Chondrocyte (in vitro differentiated cells): ENCODE results near the gene OSBPL2. TPM values are rescaled to one million over a fixed set of nuclear protein-coding genes. Genes with fewer than 3 reads are reported as not detected.
A peak's percentile ranks its signal among the peaks of the same experiment; 100 is the strongest.

Source experiments
- DNase-seq: peaks from one replicate; pipeline ENCODE4 v3.0.0; 2021; ENCODE audit warnings: mixed read lengths, low spot score
- H3K27ac Mint-ChIP-seq: one replicate; pipeline ENCODE4 v1.8.0; 2021; ENCODE audit warnings: mild to moderate bottlenecking, moderate library complexity, mixed read lengths; ENCODE audit not compliant: unreplicated experiment
- H3K27me3 Mint-ChIP-seq: 2 replicates; pipeline ENCODE4 v1.8.0; 2021; ENCODE audit warnings: low read depth, mixed read lengths
- H3K36me3 Mint-ChIP-seq: 2 replicates; pipeline ENCODE4 v1.8.0; 2021; ENCODE audit warnings: low read depth, mixed read lengths
- H3K4me1 Mint-ChIP-seq: 2 replicates; pipeline ENCODE4 v1.8.0; 2021; ENCODE audit warnings: low read depth, mild to moderate bottlenecking, mixed read lengths
- H3K4me3 Mint-ChIP-seq: one replicate; pipeline ENCODE4 v1.8.0; 2021; ENCODE audit warnings: mild to moderate bottlenecking, moderate library complexity, mixed read lengths; ENCODE audit not compliant: unreplicated experiment
- H3K9me3 Mint-ChIP-seq: 2 replicates; pipeline ENCODE4 v1.8.0; 2021; ENCODE audit warnings: low read depth, mixed read lengths
- total RNA-seq: library from RNA; stranded (reverse); gene quantifications from 3 replicates; pipeline ENCODE4 v1.2.1, GENCODE V29; 2021
- TF ChIP-seq, protein P1 (sequence below): fragments of 200-600 bp; sonication (generic); IDR thresholded peaks from 2 replicates; pipeline ENCODE4 v1.5.0; 2021; ENCODE audit warnings: antibody characterized with exemption, mild to moderate bottlenecking, moderate library complexity

The OSBPL2 gene
- total RNA-seq, 1 donor from 2014 or later, result 48.3 TPM

DNA sequence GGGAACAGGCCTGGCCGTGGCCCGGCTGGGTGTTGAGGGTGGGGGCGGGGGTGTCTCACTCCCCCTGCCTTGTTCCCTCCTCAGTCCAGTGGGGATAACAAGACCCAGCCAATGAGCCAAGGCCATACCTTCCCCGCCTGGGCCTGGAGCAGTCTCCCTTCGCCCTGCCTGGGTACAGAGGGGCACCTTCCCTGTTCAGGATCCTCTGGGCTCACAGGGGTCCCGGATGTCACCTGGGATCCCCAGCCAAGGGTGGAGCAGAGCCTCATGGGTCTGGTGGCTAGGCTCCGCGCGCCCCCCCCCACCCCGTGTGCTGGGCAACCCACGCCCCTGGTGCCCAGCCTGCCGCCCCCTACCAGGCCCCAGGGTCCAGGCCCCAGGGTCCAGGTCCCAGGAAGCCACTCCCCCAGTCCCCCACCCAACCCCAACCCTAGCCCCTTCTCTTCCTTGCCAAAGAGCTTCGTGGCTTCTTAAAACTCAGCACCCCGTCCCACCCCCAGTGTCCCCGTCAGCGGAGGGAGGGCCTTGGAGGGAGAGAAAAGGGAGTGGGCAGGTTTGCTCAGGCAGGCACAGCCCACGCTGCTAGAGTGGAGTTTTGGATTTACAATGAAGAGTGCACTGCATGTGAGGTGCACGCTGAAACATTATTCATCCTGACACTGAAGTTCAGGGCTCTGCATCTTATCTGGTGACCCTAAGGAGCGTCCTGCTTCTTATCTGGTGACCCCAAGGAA, 30.1 kb upstream of the OSBPL2 start:
- TF ChIP-seq, protein P1, sequence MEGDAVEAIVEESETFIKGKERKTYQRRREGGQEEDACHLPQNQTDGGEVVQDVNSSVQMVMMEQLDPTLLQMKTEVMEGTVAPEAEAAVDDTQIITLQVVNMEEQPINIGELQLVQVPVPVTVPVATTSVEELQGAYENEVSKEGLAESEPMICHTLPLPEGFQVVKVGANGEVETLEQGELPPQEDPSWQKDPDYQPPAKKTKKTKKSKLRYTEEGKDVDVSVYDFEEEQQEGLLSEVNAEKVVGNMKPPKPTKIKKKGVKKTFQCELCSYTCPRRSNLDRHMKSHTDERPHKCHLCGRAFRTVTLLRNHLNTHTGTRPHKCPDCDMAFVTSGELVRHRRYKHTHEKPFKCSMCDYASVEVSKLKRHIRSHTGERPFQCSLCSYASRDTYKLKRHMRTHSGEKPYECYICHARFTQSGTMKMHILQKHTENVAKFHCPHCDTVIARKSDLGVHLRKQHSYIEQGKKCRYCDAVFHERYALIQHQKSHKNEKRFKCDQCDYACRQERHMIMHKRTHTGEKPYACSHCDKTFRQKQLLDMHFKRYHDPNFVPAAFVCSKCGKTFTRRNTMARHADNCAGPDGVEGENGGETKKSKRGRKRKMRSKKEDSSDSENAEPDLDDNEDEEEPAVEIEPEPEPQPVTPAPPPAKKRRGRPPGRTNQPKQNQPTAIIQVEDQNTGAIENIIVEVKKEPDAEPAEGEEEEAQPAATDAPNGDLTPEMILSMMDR, result no peak
- Mint-ChIP-seq H3K4me3 (no peak overlapping the region), H3K27me3 (peaks cover 2% of the 10 kb centered on the region), H3K36me3 (no peaks in the 10 kb centered on the region), H3K27ac (no peak overlapping the region), H3K9me3 (no peaks in the 10 kb centered on the region), H3K4me1 (peaks cover 13% of the 10 kb centered on the region)
- peak; percentile 48 for DNase-seq

DNA sequence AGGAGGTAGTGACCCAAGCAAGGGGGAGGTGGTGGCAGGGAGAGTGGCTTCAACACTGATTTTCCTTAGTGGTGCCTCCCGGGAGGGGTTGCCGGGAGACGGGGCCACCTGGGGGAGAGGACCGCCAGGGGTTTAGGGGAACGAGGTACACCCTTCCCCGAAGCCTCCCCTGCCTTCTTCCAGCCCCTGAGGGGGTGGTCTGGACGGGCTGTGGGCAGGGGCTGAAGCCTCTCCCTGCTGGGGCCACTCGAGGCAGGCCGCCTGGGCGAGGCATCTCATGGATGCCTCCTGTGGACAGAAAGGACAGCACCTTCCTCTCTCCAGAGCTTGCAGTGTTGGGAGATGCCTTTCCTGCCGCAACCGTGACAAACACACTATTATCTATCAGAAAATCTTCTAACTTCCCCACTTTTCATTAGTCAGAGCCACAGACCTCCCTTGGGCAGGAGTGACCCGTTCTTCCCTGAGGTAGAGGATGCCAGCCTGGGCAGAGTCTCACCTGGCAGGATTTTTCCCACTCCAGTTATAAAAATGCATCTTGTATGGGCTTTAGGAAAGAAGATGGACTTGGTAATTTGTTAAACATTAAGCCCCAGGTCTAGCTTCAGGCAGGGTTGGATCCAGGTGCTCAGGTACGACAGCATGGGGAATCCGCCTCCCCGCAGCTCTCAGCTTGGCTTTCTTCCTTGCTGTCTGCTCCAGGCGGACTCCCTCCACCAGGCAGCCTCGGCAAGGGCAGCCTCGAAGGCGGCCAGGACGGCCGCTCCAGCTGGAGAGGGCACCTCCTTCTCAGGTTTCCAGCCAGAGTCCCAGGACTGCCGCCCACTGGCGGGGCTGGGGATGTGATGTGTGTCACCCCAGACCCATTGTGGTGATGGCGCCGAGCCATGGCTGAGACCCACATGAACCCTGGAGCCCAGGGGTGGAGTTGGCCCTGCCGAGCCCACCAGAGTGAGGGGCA, 29.2 kb upstream of the OSBPL2 start:
- TF ChIP-seq, protein P1, result peak; percentile 23
- Mint-ChIP-seq H3K4me3 (no peak overlapping the region), H3K27me3 (peaks cover 2% of the 10 kb centered on the region), H3K9me3 (no peaks in the 10 kb centered on the region), H3K4me1 (peaks cover 4% of the 10 kb centered on the region), H3K27ac (no peak overlapping the region), H3K36me3 (no peaks in the 10 kb centered on the region)
- no peak for DNase-seq

DNA sequence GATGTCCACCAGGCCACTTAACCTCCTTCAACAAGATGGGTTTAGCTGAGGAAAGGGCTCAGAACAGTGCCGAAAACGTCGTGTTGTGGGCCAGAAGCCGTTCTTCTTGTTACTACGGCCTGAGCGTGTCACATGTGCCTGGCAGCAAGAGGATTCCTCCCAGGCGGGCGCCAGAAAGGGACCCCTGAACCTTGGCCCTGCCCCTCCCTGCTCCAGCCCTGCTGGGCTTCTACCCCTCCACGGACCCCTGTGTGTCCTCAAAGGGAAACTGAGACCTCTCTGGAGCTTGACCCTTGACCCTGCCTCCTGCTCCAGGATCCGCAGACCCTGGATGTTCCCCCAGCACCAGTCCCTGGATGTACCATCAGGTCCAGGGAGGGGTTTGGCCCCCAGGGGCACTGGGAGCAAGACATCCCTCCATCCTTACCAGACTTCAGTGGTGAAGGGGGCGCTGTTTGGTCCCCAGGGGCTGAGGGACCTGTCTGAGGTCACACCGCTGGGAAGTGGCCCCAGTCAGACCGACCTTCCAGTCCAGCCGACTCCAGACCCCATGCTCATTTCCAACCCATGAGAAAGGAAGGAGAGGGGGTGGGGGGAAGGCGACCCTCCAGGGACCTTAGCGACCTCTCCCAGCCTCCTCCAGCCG, 28.3 kb upstream of the OSBPL2 start:
- H3K4me3 Mint-ChIP-seq, result no peak overlapping the region
- no peak for DNase-seq
- no peaks in the 10 kb centered on the region for H3K36me3 Mint-ChIP-seq
- H3K27me3 Mint-ChIP-seq, result peaks cover 9% of the 10 kb centered on the region
- peaks cover 3% of the 10 kb centered on the region for H3K4me1 Mint-ChIP-seq
- no peak overlapping the region for H3K27ac Mint-ChIP-seq
- H3K9me3 Mint-ChIP-seq, result no peaks in the 10 kb centered on the region
- TF ChIP-seq, protein P1, result no peak

DNA sequence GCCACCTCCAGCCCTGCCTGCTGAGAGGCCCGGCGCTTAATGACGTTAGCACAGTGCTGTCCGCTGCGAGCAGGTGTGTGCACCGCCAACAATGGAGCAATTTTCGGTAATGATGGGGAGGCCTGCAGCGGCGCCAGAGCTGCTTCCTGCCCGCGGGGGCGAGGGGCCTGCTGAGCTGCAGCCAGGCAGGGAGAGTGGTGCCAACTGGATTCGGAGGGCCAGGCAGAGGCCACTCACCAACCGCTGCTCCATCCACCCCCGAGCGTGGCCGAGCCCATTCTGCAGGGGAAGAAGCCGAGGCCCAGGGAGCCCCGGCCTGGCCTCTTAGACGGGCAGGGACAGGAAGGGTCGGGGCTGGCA, 27.8 kb upstream of the OSBPL2 start:
- no peak overlapping the region for H3K4me3 Mint-ChIP-seq
- H3K36me3 Mint-ChIP-seq, result no peaks in the 10 kb centered on the region
- TF ChIP-seq, protein P1, result no peak
- DNase-seq, result no peak
- no peak overlapping the region for H3K27ac Mint-ChIP-seq
- peaks cover 3% of the 10 kb centered on the region for H3K4me1 Mint-ChIP-seq
- peaks cover 12% of the 10 kb centered on the region for H3K27me3 Mint-ChIP-seq
- H3K9me3 Mint-ChIP-seq, result no peaks in the 10 kb centered on the region

DNA sequence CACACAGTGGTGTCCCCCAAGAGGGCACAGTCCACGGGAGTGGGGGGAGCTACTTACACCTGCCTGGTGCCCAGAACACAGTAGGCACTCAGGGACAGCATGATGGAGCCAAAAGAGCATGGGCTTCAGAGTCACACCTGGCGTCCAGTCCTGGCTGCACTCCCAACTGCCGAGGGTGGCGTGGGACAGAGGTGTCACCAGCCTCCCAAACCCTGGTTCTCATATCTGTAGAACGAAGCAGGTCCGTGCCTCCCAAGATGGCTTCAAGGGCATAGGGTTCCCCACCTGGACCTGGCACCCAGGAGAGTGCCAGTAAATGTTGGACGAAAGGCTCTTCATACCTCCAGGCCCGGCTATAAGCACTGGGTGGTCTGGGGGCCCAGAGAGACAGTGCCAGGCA, 27.1 kb upstream of the OSBPL2 start:
- H3K9me3 Mint-ChIP-seq, result no peaks in the 10 kb centered on the region
- TF ChIP-seq, protein P1, result no peak
- DNase-seq, result no peak
- H3K36me3 Mint-ChIP-seq, result no peaks in the 10 kb centered on the region
- H3K27ac Mint-ChIP-seq, result no peak overlapping the region
- no peak overlapping the region for H3K4me3 Mint-ChIP-seq
- H3K4me1 Mint-ChIP-seq, result peaks cover 3% of the 10 kb centered on the region
- H3K27me3 Mint-ChIP-seq, result peaks cover 14% of the 10 kb centered on the region
